ENCODE measurements around the gene SUPT20HL2.

DNA sequence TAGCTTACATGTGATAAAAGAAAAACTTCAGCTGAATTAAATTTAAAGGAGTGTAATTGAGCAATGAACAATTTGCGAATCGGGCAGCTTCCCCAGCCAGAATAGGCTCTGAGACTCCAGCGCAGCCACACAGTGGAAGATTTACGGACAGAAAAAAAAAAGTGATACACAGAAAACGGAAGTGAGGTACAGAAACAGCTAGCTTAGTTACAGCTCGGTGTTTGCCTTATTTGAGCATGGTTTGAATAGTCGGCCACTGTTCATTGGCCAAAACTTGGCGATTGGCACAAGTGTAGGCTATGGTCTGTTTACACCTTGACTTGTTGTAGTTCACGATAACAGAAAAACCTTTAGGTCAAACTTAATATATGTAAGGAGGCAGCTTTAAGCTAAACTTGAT lies 29.9 kb upstream of the SUPT20HL2 start:
- TF ChIP-seq, protein P1, sequence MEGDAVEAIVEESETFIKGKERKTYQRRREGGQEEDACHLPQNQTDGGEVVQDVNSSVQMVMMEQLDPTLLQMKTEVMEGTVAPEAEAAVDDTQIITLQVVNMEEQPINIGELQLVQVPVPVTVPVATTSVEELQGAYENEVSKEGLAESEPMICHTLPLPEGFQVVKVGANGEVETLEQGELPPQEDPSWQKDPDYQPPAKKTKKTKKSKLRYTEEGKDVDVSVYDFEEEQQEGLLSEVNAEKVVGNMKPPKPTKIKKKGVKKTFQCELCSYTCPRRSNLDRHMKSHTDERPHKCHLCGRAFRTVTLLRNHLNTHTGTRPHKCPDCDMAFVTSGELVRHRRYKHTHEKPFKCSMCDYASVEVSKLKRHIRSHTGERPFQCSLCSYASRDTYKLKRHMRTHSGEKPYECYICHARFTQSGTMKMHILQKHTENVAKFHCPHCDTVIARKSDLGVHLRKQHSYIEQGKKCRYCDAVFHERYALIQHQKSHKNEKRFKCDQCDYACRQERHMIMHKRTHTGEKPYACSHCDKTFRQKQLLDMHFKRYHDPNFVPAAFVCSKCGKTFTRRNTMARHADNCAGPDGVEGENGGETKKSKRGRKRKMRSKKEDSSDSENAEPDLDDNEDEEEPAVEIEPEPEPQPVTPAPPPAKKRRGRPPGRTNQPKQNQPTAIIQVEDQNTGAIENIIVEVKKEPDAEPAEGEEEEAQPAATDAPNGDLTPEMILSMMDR (IDR thresholded peaks at IDR 0.05; ENCODE audit: low read depth, low read length), result no peak
- TF ChIP-seq EZH2phosphoT487 (IDR thresholded peaks at IDR 0.05; ENCODE audit: low read depth), result no peak

All from OCI-LY3 (cell line).